Measurements from ENCODE around the gene KLHDC10. TPM values are rescaled to one million over a fixed set of nuclear protein-coding genes. Genes with fewer than 3 reads are reported as not detected.

Gene KLHDC10
- total and polyA plus RNA-seq, 2 experiments from 2014 or later: 5.5 to 14.7 TPM

DNA sequence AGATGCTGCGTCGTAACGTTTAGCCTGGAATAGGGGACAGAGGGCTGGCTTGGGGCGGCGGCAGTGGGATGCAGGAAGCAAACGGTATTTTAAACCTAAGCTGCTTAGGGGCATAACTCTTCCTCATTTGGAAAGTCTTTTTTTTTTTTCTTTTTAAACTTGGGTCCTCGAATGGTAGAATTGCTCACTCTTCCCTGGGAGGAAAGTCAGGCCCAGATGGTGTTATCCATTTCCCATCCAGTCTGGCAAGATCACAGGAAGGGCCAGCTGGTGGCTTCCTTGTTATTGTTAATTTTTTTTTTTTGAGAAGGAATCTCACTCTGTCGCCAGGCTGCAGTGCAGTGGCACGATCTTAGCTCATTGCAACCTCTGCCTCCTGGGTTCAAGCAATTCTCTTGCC, 78.2 kb downstream of the KLHDC10 start:
- Histone ChIP-seq H3F3A (replicated peaks; ENCODE audit: low read depth) (no peaks in the 10 kb centered on the region), H3K4me1 (ENCODE audit: insufficient read depth) (no peaks in the 10 kb centered on the region), H3K27ac (ENCODE audit: low read depth) (no peak overlapping the region), H4K20me1 (replicated peaks; ENCODE audit: insufficient read depth) (no peaks in the 10 kb centered on the region), H3K27me3 (ENCODE audit: insufficient read depth) (no peaks in the 10 kb centered on the region), H3K36me3 (ENCODE audit: insufficient read depth) (no peaks in the 10 kb centered on the region), H3K4me2 (no peak overlapping the region), H2AFZ (no peak overlapping the region), H3K79me2 (replicated peaks; ENCODE audit: insufficient read depth) (no peaks in the 10 kb centered on the region), H3K4me3 (no peak overlapping the region), H3K9me2 (ENCODE audit: insufficient read depth) (no peaks in the 10 kb centered on the region)
- no peak overlapping the region for H3K27ac Mint-ChIP-seq
- H3K4me3 Mint-ChIP-seq: no peak overlapping the region
- ATAC-seq (no peak), DNase-seq (ENCODE audit: low spot score) (no peak)
- H3K27me3 Mint-ChIP-seq (ENCODE audit: insufficient read depth, low read depth, poor library complexity): peaks cover 12% of the 10 kb centered on the region
- no peaks in the 10 kb centered on the region for H3K36me3 Mint-ChIP-seq (ENCODE audit: low read depth)
- H3K9me3 Mint-ChIP-seq: no peaks in the 10 kb centered on the region
- TF ChIP-seq EZH2phosphoT487 (IDR thresholded peaks at IDR 0.05; ENCODE audit: unreplicated experiment) (no peak), NANOG (IDR thresholded peaks at IDR 0.05; ENCODE audit: borderline replicate concordance) (no peak), STAT1 (IDR thresholded peaks at IDR 0.05; ENCODE audit: unreplicated experiment) (no peak), EZH2 (IDR thresholded peaks at IDR 0.05; ENCODE audit: low read depth, unreplicated experiment) (no peak), POLR2AphosphoS5 (IDR thresholded peaks at IDR 0.05; ENCODE audit: low read depth) (no peak), CREB1 (CRISPR knock-in tag; IDR thresholded peaks at IDR 0.05; ENCODE audit: low read depth) (no peak)
- TF ChIP-seq, protein P1, sequence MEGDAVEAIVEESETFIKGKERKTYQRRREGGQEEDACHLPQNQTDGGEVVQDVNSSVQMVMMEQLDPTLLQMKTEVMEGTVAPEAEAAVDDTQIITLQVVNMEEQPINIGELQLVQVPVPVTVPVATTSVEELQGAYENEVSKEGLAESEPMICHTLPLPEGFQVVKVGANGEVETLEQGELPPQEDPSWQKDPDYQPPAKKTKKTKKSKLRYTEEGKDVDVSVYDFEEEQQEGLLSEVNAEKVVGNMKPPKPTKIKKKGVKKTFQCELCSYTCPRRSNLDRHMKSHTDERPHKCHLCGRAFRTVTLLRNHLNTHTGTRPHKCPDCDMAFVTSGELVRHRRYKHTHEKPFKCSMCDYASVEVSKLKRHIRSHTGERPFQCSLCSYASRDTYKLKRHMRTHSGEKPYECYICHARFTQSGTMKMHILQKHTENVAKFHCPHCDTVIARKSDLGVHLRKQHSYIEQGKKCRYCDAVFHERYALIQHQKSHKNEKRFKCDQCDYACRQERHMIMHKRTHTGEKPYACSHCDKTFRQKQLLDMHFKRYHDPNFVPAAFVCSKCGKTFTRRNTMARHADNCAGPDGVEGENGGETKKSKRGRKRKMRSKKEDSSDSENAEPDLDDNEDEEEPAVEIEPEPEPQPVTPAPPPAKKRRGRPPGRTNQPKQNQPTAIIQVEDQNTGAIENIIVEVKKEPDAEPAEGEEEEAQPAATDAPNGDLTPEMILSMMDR (conservative IDR thresholded peaks at IDR 0.05; ENCODE audit: low read depth in 2 of 2): no peak
- peaks cover 11% of the 10 kb centered on the region for H3K4me1 Mint-ChIP-seq

DNA sequence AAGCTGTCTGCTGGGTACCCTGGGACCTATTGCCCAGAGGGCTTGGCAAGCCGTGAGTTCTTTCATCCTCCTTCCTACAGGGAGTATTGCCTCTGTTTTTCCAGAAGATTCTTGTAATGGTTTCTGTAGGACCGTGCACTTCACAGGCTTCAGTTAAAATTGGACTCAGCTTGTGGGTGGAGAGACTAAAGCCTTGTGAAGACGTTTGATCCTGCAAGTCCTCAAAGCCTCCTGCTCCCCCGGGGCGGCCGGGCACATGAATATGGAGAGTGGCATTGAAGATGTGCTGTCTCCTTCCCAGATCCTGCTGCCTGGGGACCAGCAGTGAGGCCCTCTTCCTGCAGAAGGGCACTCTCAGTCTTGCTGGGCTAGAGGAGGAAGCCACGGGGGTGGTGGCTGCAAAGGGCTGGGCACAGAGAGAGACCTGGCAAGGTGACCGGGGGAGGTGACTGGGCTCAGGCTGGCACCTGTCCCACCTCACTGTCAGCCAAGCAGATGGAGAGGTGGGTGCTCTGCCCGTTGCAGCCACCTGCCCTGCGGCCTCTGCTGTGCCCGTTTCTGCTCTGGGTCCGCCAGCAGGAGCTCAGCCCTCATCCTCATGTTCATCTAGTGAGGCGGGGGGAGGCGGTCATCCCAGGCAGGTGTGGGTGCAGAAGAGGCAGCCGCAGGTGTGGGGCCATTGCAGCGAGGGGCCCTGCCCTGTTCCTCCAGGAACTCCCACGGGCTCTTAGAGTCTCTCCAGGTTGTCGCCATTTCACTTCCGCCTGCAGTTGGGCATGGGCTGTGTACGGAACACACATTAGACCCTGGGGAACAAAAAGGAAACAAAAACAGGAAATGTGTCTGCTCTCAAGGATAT, 79.2 kb downstream of the KLHDC10 start:
- Histone ChIP-seq H3F3A (replicated peaks; ENCODE audit: low read depth) (no peaks in the 10 kb centered on the region), H3K4me1 (ENCODE audit: insufficient read depth) (no peaks in the 10 kb centered on the region), H4K20me1 (replicated peaks; ENCODE audit: insufficient read depth) (no peaks in the 10 kb centered on the region), H3K4me3 (no peak overlapping the region), H3K9me2 (ENCODE audit: insufficient read depth) (no peaks in the 10 kb centered on the region), H3K79me2 (replicated peaks; ENCODE audit: insufficient read depth) (no peaks in the 10 kb centered on the region), H2AFZ (no peak overlapping the region), H3K36me3 (ENCODE audit: insufficient read depth) (no peaks in the 10 kb centered on the region), H3K4me2 (no peak overlapping the region), H3K27me3 (ENCODE audit: insufficient read depth) (no peaks in the 10 kb centered on the region), H3K27ac (ENCODE audit: low read depth) (no peak overlapping the region)
- Mint-ChIP-seq H3K4me3 (no peak overlapping the region), H3K9me3 (no peaks in the 10 kb centered on the region), H3K36me3 (ENCODE audit: low read depth) (no peaks in the 10 kb centered on the region), H3K4me1 (peaks cover 8% of the 10 kb centered on the region), H3K27ac (no peak overlapping the region), H3K27me3 (ENCODE audit: insufficient read depth, low read depth, poor library complexity) (peaks cover 12% of the 10 kb centered on the region)
- DNase-seq (ENCODE audit: low spot score) (no peak), ATAC-seq (no peak)
- no peak for TF ChIP-seq POLR2AphosphoS5 (IDR thresholded peaks at IDR 0.05; ENCODE audit: low read depth)
- no peak for TF ChIP-seq JUNB (IDR thresholded peaks at IDR 0.05; ENCODE audit: unreplicated experiment)
- no peak for TF ChIP-seq NANOG (IDR thresholded peaks at IDR 0.05; ENCODE audit: borderline replicate concordance)
- no peak for TF ChIP-seq ZNF114 (CRISPR knock-in tag; IDR thresholded peaks at IDR 0.05)
- TF ChIP-seq ZNF331 (CRISPR knock-in tag; IDR thresholded peaks at IDR 0.05; ENCODE audit: low read depth): no peak
- no peak for TF ChIP-seq EZH2 (IDR thresholded peaks at IDR 0.05; ENCODE audit: low read depth, unreplicated experiment)
- TF ChIP-seq, protein P2, sequence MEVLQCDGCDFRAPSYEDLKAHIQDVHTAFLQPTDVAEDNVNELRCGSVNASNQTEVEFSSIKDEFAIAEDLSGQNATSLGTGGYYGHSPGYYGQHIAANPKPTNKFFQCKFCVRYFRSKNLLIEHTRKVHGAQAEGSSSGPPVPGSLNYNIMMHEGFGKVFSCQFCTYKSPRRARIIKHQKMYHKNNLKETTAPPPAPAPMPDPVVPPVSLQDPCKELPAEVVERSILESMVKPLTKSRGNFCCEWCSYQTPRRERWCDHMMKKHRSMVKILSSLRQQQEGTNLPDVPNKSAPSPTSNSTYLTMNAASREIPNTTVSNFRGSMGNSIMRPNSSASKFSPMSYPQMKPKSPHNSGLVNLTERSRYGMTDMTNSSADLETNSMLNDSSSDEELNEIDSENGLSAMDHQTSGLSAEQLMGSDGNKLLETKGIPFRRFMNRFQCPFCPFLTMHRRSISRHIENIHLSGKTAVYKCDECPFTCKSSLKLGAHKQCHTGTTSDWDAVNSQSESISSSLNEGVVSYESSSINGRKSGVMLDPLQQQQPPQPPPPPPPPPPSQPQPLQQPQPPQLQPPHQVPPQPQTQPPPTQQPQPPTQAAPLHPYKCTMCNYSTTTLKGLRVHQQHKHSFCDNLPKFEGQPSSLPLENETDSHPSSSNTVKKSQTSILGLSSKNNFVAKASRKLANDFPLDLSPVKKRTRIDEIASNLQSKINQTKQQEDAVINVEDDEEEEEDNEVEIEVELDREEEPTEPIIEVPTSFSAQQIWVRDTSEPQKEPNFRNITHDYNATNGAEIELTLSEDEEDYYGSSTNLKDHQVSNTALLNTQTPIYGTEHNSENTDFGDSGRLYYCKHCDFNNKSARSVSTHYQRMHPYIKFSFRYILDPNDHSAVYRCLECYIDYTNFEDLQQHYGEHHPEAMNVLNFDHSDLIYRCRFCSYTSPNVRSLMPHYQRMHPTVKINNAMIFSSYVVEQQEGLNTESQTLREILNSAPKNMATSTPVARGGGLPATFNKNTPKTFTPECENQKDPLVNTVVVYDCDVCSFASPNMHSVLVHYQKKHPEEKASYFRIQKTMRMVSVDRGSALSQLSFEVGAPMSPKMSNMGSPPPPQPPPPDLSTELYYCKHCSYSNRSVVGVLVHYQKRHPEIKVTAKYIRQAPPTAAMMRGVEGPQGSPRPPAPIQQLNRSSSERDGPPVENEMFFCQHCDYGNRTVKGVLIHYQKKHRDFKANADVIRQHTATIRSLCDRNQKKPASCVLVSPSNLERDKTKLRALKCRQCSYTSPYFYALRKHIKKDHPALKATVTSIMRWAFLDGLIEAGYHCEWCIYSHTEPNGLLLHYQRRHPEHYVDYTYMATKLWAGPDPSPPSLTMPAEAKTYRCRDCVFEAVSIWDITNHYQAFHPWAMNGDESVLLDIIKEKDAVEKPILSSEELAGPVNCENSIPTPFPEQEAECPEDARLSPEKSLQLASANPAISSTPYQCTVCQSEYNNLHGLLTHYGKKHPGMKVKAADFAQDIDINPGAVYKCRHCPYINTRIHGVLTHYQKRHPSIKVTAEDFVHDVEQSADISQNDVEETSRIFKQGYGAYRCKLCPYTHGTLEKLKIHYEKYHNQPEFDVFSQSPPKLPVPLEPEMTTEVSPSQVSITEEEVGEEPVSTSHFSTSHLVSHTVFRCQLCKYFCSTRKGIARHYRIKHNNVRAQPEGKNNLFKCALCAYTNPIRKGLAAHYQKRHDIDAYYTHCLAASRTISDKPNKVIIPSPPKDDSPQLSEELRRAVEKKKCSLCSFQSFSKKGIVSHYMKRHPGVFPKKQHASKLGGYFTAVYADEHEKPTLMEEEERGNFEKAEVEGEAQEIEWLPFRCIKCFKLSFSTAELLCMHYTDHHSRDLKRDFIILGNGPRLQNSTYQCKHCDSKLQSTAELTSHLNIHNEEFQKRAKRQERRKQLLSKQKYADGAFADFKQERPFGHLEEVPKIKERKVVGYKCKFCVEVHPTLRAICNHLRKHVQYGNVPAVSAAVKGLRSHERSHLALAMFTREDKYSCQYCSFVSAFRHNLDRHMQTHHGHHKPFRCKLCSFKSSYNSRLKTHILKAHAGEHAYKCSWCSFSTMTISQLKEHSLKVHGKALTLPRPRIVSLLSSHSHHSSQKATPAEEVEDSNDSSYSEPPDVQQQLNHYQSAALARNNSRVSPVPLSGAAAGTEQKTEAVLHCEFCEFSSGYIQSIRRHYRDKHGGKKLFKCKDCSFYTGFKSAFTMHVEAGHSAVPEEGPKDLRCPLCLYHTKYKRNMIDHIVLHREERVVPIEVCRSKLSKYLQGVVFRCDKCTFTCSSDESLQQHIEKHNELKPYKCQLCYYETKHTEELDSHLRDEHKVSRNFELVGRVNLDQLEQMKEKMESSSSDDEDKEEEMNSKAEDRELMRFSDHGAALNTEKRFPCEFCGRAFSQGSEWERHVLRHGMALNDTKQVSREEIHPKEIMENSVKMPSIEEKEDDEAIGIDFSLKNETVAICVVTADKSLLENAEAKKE (CRISPR knock-in tag; IDR thresholded peaks at IDR 0.05): no peak
- no peak for TF ChIP-seq EZH2phosphoT487 (IDR thresholded peaks at IDR 0.05; ENCODE audit: unreplicated experiment)
